NCI-H1092 treated with DMSO at 0.1 percent for 48 hours (cell line): ENCODE measurements around the gene FYTTD1.

Experiments used
- DNase-seq: peaks from one replicate; lab custom pipeline; 2025; lab: John Stamatoyannopoulos, UW

Gene FYTTD1

GRCh38 chr3:197791892-197792647 lies 42.4 kb downstream of the FYTTD1 start:
- DNase-seq = no peak

GRCh38 chr3:197793247-197793646 lies 43.6 kb downstream of the FYTTD1 start:
- no peak for DNase-seq

GRCh38 chr3:197794115-197794514 lies 44.4 kb downstream of the FYTTD1 start:
- DNase-seq = no peak

- no peak for DNase-seq
These were observed 45.5 kb downstream of the FYTTD1 start for GRCh38 chr3:197795200-197795599.

- DNase-seq = no peak
These were observed 46.4 kb downstream of the FYTTD1 start for GRCh38 chr3:197796087-197796486.

- DNase-seq = no peak
These were observed 49.2 kb downstream of the FYTTD1 start for GRCh38 chr3:197798863-197799262.

GRCh38 chr3:197800379-197800778 lies 50.7 kb downstream of the FYTTD1 start:
- DNase-seq = no peak

GRCh38 chr3:197801891-197802778 lies 52.5 kb downstream of the FYTTD1 start:
- no peak for DNase-seq

GRCh38 chr3:197802779-197803459 lies 53.2 kb downstream of the FYTTD1 start:
- no peak for DNase-seq

- DNase-seq = no peak
These were observed 54.8 kb downstream of the FYTTD1 start for GRCh38 chr3:197804511-197804910.

- no peak for DNase-seq
These were observed 58.4 kb downstream of the FYTTD1 start for GRCh38 chr3:197807969-197808587.

GRCh38 chr3:197809356-197810020 lies 59.8 kb downstream of the FYTTD1 start:
- no peak for DNase-seq

- DNase-seq = no peak
These were observed 61.2 kb downstream of the FYTTD1 start for GRCh38 chr3:197810901-197811300.

GRCh38 chr3:197811343-197811742 lies 61.7 kb downstream of the FYTTD1 start:
- no peak for DNase-seq

- no peak for DNase-seq
These were observed 64.7 kb downstream of the FYTTD1 start for GRCh38 chr3:197814372-197814771.

GRCh38 chr3:197820550-197821335 lies 71.1 kb downstream of the FYTTD1 start:
- DNase-seq = no peak

- DNase-seq = no peak
These were observed 79.8 kb downstream of the FYTTD1 start for GRCh38 chr3:197829397-197830045.

GRCh38 chr3:197830308-197830966 lies 80.8 kb downstream of the FYTTD1 start:
- DNase-seq = no peak

- no peak for DNase-seq
These were observed 81.3 kb downstream of the FYTTD1 start for GRCh38 chr3:197830967-197831313.
